ENCODE measurements around the gene FUBP3.

DNA sequence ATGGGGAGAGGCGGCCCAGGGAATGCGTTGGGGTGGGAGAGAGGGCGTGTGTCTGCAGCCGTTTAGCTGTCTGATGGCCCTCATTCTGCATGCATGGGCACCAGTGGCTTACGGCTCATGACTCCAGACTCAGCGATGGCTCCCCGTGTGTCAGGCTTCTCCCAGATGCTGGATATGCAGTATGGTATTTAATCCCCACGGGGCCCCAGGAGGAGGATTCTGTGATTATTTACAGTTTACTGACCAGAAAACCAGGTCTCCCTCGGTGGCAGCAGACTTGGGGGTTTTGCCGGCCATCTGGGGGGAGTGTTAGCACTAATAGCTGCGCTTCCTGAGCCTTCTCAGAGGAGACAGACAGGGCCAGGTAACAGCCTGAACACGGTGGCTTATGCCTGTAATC, 89.3 kb downstream of the FUBP3 start:
- TF ChIP-seq, protein P1, sequence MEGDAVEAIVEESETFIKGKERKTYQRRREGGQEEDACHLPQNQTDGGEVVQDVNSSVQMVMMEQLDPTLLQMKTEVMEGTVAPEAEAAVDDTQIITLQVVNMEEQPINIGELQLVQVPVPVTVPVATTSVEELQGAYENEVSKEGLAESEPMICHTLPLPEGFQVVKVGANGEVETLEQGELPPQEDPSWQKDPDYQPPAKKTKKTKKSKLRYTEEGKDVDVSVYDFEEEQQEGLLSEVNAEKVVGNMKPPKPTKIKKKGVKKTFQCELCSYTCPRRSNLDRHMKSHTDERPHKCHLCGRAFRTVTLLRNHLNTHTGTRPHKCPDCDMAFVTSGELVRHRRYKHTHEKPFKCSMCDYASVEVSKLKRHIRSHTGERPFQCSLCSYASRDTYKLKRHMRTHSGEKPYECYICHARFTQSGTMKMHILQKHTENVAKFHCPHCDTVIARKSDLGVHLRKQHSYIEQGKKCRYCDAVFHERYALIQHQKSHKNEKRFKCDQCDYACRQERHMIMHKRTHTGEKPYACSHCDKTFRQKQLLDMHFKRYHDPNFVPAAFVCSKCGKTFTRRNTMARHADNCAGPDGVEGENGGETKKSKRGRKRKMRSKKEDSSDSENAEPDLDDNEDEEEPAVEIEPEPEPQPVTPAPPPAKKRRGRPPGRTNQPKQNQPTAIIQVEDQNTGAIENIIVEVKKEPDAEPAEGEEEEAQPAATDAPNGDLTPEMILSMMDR (IDR thresholded peaks at IDR 0.05) = no peak
- no peak for TF ChIP-seq POLR2A (IDR thresholded peaks at IDR 0.05)

Data from suprapubic skin (tissue), 3 donors.